Measurements from ENCODE around the gene TMEM132A. TPM values are rescaled to one million over a fixed set of nuclear protein-coding genes. Genes with fewer than 3 reads are reported as not detected.

Gene TMEM132A, protein sequence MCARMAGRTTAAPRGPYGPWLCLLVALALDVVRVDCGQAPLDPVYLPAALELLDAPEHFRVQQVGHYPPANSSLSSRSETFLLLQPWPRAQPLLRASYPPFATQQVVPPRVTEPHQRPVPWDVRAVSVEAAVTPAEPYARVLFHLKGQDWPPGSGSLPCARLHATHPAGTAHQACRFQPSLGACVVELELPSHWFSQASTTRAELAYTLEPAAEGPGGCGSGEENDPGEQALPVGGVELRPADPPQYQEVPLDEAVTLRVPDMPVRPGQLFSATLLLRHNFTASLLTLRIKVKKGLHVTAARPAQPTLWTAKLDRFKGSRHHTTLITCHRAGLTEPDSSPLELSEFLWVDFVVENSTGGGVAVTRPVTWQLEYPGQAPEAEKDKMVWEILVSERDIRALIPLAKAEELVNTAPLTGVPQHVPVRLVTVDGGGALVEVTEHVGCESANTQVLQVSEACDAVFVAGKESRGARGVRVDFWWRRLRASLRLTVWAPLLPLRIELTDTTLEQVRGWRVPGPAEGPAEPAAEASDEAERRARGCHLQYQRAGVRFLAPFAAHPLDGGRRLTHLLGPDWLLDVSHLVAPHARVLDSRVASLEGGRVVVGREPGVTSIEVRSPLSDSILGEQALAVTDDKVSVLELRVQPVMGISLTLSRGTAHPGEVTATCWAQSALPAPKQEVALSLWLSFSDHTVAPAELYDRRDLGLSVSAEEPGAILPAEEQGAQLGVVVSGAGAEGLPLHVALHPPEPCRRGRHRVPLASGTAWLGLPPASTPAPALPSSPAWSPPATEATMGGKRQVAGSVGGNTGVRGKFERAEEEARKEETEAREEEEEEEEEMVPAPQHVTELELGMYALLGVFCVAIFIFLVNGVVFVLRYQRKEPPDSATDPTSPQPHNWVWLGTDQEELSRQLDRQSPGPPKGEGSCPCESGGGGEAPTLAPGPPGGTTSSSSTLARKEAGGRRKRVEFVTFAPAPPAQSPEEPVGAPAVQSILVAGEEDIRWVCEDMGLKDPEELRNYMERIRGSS
- total RNA-seq (under 1 TPM; 0.78 to 0.93 TPM), polyA plus RNA-seq (not detected)

DNA sequence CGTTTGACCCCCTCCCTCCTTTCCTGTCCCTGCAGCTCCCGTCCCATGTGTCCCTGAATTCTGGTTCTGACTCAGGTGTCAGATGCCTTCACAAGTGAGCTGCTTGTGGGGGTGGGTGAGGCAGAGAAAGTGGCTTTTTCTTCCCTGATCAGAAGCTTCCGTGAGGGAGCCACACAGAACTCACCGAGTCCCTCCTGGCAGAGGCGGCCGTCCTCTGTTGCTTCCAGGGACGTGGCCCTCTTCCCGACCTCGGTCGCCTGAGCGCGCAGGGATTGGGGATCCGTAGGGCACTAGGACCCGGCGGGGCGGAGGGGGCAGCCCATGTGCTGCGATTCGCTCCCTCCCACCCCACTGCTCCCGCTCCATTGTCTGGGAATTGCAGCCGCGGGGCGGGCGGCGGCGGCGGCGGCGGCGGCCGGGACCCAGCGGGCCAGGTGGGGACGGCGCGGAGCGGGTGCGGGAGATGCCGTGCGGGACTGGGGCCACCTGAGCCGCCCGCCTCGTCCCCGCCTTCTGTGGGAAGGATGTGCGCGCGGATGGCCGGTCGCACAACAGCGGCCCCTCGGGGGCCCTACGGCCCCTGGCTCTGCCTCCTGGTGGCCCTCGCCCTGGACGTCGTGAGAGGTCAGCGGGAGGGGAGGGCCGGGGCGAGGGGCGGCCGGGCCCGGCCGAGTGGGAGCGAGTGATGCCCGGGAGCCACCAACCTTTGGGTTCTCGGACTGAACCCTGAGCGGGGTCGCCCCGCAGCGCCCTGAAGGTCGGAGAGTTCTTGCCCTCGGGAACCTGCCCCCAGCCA lies at the start of gene TMEM132A:
TSS of gene TMEM132A (plus strand) at position 351 of the 796 bp plus-strand sequence. CDS start at position 525, 174 bp downstream.
- Mint-ChIP-seq H3K27me3 (peaks cover 4 to 12% of the 10 kb centered on the region in 2 donors), H3K27ac (peak within 1 kb of the TSS in 2 of 7 donors; percentile 47 to 59), H3K36me3 (peaks cover 36 to 42% of the 10 kb centered on the region in 2 donors), H3K9me3 (no peaks in the 10 kb centered on the region), H3K4me1 (peaks cover 5 to 23% (median 13%) of the 10 kb centered on the region in 4 donors), H3K4me3 (peak within 1 kb of the TSS; percentile 35 to 82 (median 70))
- ChIA-PET POLR2A (ENCODE audit: partially characterized antibody) (interaction anchor here (1.0 to 1.4 kb wide), 3 partner anchors 9 to 10 kb away, joined by 3 to 6 read pairs (median 3); partner anchors contain the start of gene TMEM109), CTCF (ENCODE audit: partially characterized antibody) (interaction anchor here (1.2 to 1.3 kb wide), 2 partner anchors 9 to 11 kb away, joined by 3 to 7 read pairs; partner anchors contain the start of gene TMEM109)
- Histone ChIP-seq H3K36me3 (ENCODE audit: insufficient read depth, low read length) (peaks cover 37% of the 10 kb centered on the region), H3K4me3 (ENCODE audit: low read length in 2 of 2) (peak within 1 kb of the TSS in 1 of 2 donors; percentile 32), H3K27me3 (ENCODE audit: insufficient read depth, low read length) (peaks cover 11% of the 10 kb centered on the region), H3K4me1 (ENCODE audit: insufficient read depth, low read length) (peaks cover 20% of the 10 kb centered on the region), H3K27ac (ENCODE audit: low read depth, low read length) (no peak within 1 kb of the TSS), H3K9me3 (ENCODE audit: control insufficient read depth in 1 of 2, low read length in 2 of 2) (no peaks in the 10 kb centered on the region)
- peak in 1 of 5 donors; percentile 17 for DNase-seq
- intact Hi-C loops (cut with micrococcal nuclease): no loop called here

- peaks cover 17% of the 10 kb centered on the region for H3K4me1 ChIP-seq (ENCODE audit: insufficient read depth, low read length)
- intact Hi-C loops (cut with micrococcal nuclease): no loop called here
- Mint-ChIP-seq H3K9me3 (no peaks in the 10 kb centered on the region), H3K4me1 (peaks cover 3 to 19% (median 7%) of the 10 kb centered on the region in 4 donors), H3K27ac (no peak overlapping the region), H3K27me3 (no peaks in the 10 kb centered on the region), H3K36me3 (peaks cover 21 to 32% of the 10 kb centered on the region in 2 donors), H3K4me3 (no peak overlapping the region)
- no peak overlapping the region for H3K4me3 ChIP-seq (ENCODE audit: low read length in 2 of 2)
- POLR2A ChIA-PET (ENCODE audit: partially characterized antibody): no interaction called here
- H3K36me3 ChIP-seq (ENCODE audit: insufficient read depth, low read length): peaks cover 18% of the 10 kb centered on the region
- no peak overlapping the region for H3K27ac ChIP-seq (ENCODE audit: low read depth, low read length)
- CTCF ChIA-PET (ENCODE audit: partially characterized antibody): interaction anchor here (1.4 kb wide), 1 partner anchor 44 kb away, joined by 3 read pairs; no protein-coding TSS in a partner anchor
- H3K9me3 ChIP-seq (ENCODE audit: control insufficient read depth in 1 of 2, low read length in 2 of 2): no peaks in the 10 kb centered on the region
- H3K27me3 ChIP-seq (ENCODE audit: insufficient read depth, low read length): no peaks in the 10 kb centered on the region
- no peak for DNase-seq
Observed at GRCh38 chr11:60875366-60876167, 48.7 kb upstream of the TMEM132A start.

GRCh38 chr11:60876168-60876485 lies 48.1 kb upstream of the TMEM132A start:
- H3K9me3 Mint-ChIP-seq: no peaks in the 10 kb centered on the region
- DNase-seq: no peak
- H3K4me3 ChIP-seq (ENCODE audit: low read length in 2 of 2): no peak overlapping the region
- H3K27ac ChIP-seq (ENCODE audit: low read depth, low read length): no peak overlapping the region
- ChIA-PET POLR2A (ENCODE audit: partially characterized antibody) (no interaction called here), CTCF (ENCODE audit: partially characterized antibody) (interaction anchor here (2.5 kb wide), 1 partner anchor 12 kb away, joined by 9 read pairs; no protein-coding TSS in a partner anchor)
- H3K27ac Mint-ChIP-seq: peak overlapping the region in 2 of 7 donors; percentile 51 to 71
- H3K9me3 ChIP-seq (ENCODE audit: control insufficient read depth in 1 of 2, low read length in 2 of 2): no peaks in the 10 kb centered on the region
- no peaks in the 10 kb centered on the region for H3K27me3 ChIP-seq (ENCODE audit: insufficient read depth, low read length)
- no peak overlapping the region for H3K4me3 Mint-ChIP-seq
- H3K4me1 Mint-ChIP-seq: peaks cover 3 to 14% (median 7%) of the 10 kb centered on the region in 4 donors
- peaks cover 24% of the 10 kb centered on the region for H3K36me3 ChIP-seq (ENCODE audit: insufficient read depth, low read length)
- H3K27me3 Mint-ChIP-seq: no peaks in the 10 kb centered on the region
- H3K4me1 ChIP-seq (ENCODE audit: insufficient read depth, low read length): peaks cover 17% of the 10 kb centered on the region
- peaks cover 27 to 38% of the 10 kb centered on the region in 2 donors for H3K36me3 Mint-ChIP-seq
- intact Hi-C loops (cut with micrococcal nuclease): no loop called here

DNA sequence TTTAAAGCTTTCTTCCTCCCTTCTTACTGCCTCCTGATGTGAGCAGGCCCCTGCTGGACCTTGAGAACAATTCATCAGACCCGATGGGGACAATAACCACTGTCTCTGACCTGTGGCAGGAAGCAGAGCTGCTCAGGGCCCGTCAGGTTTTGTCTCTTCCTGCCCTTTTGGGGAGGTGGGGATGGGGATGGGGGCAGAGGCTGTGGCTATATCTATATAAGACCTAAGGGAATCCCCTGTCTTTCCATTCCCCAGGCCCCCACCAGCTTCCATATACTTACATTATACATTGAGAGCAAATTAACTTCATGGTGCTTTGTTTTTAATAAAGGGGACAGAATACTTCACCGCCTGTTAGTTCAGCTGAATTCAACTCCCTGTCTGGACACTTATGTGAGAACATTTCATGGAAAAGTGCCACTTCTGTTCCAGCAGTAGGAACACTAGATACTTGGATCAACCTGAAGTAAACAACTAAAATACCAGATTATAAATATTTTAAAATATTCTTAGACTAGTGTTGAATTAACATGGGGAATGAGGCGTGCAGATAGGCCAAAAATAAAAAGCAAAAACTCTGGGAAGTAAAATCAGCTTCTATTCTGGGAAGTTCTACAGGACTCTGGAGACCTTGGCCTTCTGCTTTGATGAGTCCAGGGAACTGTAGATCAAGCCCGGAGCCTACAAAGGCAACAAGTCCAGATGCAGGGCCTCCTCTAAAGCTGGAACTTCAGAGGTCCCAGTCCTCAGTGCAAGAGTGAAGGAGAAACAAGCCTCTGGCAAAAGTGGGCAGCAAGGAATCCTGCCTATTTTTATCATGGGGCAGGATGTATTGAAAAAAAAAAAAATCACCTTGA lies 45.8 kb upstream of the TMEM132A start:
- POLR2A ChIA-PET (ENCODE audit: partially characterized antibody): interaction anchor here (1.2 kb wide), 1 partner anchor 20 kb away, joined by 3 read pairs; no protein-coding TSS in a partner anchor
- peak overlapping the region in 1 of 7 donors; percentile 34 for H3K27ac Mint-ChIP-seq

GRCh38 chr11:60879104-60879503 lies 45.2 kb upstream of the TMEM132A start:
- peaks cover 42 to 58% of the 10 kb centered on the region in 2 donors for H3K36me3 Mint-ChIP-seq
- Histone ChIP-seq H3K4me3 (ENCODE audit: low read length in 2 of 2) (no peak overlapping the region), H3K4me1 (ENCODE audit: insufficient read depth, low read length) (no peaks in the 10 kb centered on the region), H3K36me3 (ENCODE audit: insufficient read depth, low read length) (peaks cover 25% of the 10 kb centered on the region), H3K27me3 (ENCODE audit: insufficient read depth, low read length) (no peaks in the 10 kb centered on the region), H3K9me3 (ENCODE audit: control insufficient read depth in 1 of 2, low read length in 2 of 2) (no peaks in the 10 kb centered on the region), H3K27ac (ENCODE audit: low read depth, low read length) (no peak overlapping the region)
- no peaks in the 10 kb centered on the region for H3K9me3 Mint-ChIP-seq
- H3K27me3 Mint-ChIP-seq: no peaks in the 10 kb centered on the region
- no peak overlapping the region for H3K27ac Mint-ChIP-seq
- ChIA-PET CTCF (ENCODE audit: partially characterized antibody) (no interaction called here), POLR2A (ENCODE audit: partially characterized antibody) (interaction anchor here (1.2 kb wide), 1 partner anchor 20 kb away, joined by 3 read pairs; no protein-coding TSS in a partner anchor)
- intact Hi-C loops (cut with micrococcal nuclease): no loop called here
- peaks cover 0 to 7% (median 4%) of the 10 kb centered on the region in 4 donors for H3K4me1 Mint-ChIP-seq
- H3K4me3 Mint-ChIP-seq: no peak overlapping the region
- DNase-seq: no peak

More for the DNA sequence above, 45.8 kb upstream of the TMEM132A start:
- H3K4me3 ChIP-seq (ENCODE audit: low read length in 2 of 2): no peak overlapping the region
- Mint-ChIP-seq H3K36me3 (peaks cover 36 to 53% of the 10 kb centered on the region in 2 donors), H3K9me3 (no peaks in the 10 kb centered on the region), H3K4me1 (peaks cover 0 to 7% (median 2%) of the 10 kb centered on the region in 4 donors), H3K27me3 (no peaks in the 10 kb centered on the region), H3K4me3 (no peak overlapping the region)
- peaks cover 25% of the 10 kb centered on the region for H3K36me3 ChIP-seq (ENCODE audit: insufficient read depth, low read length)
- H3K4me1 ChIP-seq (ENCODE audit: insufficient read depth, low read length): peaks cover 2% of the 10 kb centered on the region
- CTCF ChIA-PET (ENCODE audit: partially characterized antibody): interaction anchor here (2.5 kb wide), 1 partner anchor 9 kb away, joined by 9 read pairs; no protein-coding TSS in a partner anchor
- H3K27ac ChIP-seq (ENCODE audit: low read depth, low read length): no peak overlapping the region
- intact Hi-C loops (cut with micrococcal nuclease): no loop called here
- no peak for DNase-seq
- no peaks in the 10 kb centered on the region for H3K27me3 ChIP-seq (ENCODE audit: insufficient read depth, low read length)
- no peaks in the 10 kb centered on the region for H3K9me3 ChIP-seq (ENCODE audit: control insufficient read depth in 1 of 2, low read length in 2 of 2)
